DMS153 (cell line): Measurements from ENCODE around the gene MAST1.
"Not testable (repeated sequence)": the region's sequence is repeated elsewhere in the genome, so short reads cannot be mapped to it uniquely, and the experiment has no call there.

Experiments used
- DNase-seq: peaks from one replicate; lab custom pipeline; 2025; lab: John Stamatoyannopoulos, UW

Gene MAST1

GRCh38 chr19:12838182-12838885, at the start of gene MAST1:
Gene MAST1, plus strand, starts transcription at chr19:12838515. Its CDS starts 58 bp downstream, at chr19:12838573.
- no peak for DNase-seq

- DNase-seq = peak; percentile 43
Measured at GRCh38 chr19:12788682-12789097, 49.6 kb upstream of the MAST1 start.

GRCh38 chr19:12789098-12789903, 49.0 kb upstream of the MAST1 start:
- no peak for DNase-seq

GRCh38 chr19:12789904-12790619, 48.3 kb upstream of the MAST1 start:
- DNase-seq = peak; percentile 95

- DNase-seq = no peak
Measured at GRCh38 chr19:12790628-12791344, 47.5 kb upstream of the MAST1 start.

GRCh38 chr19:12791345-12792050, 46.8 kb upstream of the MAST1 start, which contains the start of gene JUNB:
Gene JUNB, plus strand, starts transcription at chr19:12791486. Its CDS starts 286 bp downstream, at chr19:12791772.
- DNase-seq = peak; percentile 91

- peak; percentile 61 for DNase-seq
Measured at GRCh38 chr19:12792051-12792852, 46.1 kb upstream of the MAST1 start.

GRCh38 chr19:12792853-12793289, 45.4 kb upstream of the MAST1 start:
- no peak for DNase-seq

GRCh38 chr19:12793290-12794195, 44.8 kb upstream of the MAST1 start:
- DNase-seq = peak; percentile 87

GRCh38 chr19:12794196-12794941, 43.9 kb upstream of the MAST1 start:
- DNase-seq = no peak

GRCh38 chr19:12794971-12795381, 43.3 kb upstream of the MAST1 start:
- DNase-seq = no peak

GRCh38 chr19:12796146-12797071, 41.9 kb upstream of the MAST1 start:
- peak; percentile 54 for DNase-seq

GRCh38 chr19:12797141-12797587, 41.2 kb upstream of the MAST1 start:
- DNase-seq = no peak

- not testable (repeated sequence) for DNase-seq
Measured at GRCh38 chr19:12797607-12798006, 40.7 kb upstream of the MAST1 start.

GRCh38 chr19:12799742-12800465, 38.4 kb upstream of the MAST1 start:
- no peak for DNase-seq

- DNase-seq = no peak
Measured at GRCh38 chr19:12800466-12800770, 37.9 kb upstream of the MAST1 start.
